ENCODE data around the gene RHOG. TPM values are rescaled to one million over a fixed set of nuclear protein-coding genes. Genes with fewer than 3 reads are reported as not detected.
"Not testable (repeated sequence)": the region's sequence is repeated elsewhere in the genome, so short reads cannot be mapped to it uniquely, and the experiment has no call there.

The RHOG gene
- total and polyA plus RNA-seq, 4 experiments from 2014 or later, result 99.4 to 228 (median 114) TPM

DNA sequence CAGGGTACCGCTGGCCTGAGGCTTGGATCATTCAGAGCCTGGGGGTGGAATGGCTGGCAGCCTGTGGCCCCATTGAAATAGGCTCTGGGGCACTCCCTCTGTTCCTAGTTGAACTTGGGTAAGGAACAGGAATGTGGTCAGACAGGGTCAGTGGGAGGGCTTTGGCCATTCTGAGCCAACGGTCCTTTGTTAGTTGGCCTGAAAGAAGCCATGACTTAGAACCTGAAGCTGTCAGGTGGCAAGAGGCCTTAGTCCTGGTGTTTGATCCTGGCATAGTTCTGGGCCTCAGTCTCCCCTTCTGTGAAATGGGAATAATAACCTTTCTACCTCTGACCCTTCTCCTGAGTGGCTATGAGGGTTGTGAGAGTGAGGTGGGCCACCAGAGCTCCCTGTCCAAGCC lies 24.1 kb downstream of the RHOG start:
- no peaks in the 10 kb centered on the region for H3K27me3 Mint-ChIP-seq
- ChIA-PET CTCF (ENCODE audit: partially characterized antibody) (no interaction called here), POLR2A (ENCODE audit: partially characterized antibody) (interaction anchor here (3.0 to 12.0 kb wide), 2 partner anchors 8 to 21 kb away, joined by 8 to 221 read pairs; partner anchors contain the start of genes PGAP2 and RHOG)
- H3K36me3 ChIP-seq (ENCODE audit: insufficient read depth, low read length), result no peaks in the 10 kb centered on the region
- no peaks in the 10 kb centered on the region for H3K4me1 Mint-ChIP-seq
- H3K9me3 ChIP-seq (ENCODE audit: control insufficient read depth in 1 of 2, low read length in 2 of 2), result no peaks in the 10 kb centered on the region
- no peak overlapping the region for H3K4me3 ChIP-seq (ENCODE audit: low read length in 2 of 2)
- H3K36me3 Mint-ChIP-seq, result no peaks in the 10 kb centered on the region
- intact Hi-C loops (cut with micrococcal nuclease), result no loop called here
- H3K4me3 Mint-ChIP-seq, result no peak overlapping the region
- H3K27ac ChIP-seq (ENCODE audit: low read depth, low read length), result no peak overlapping the region
- DNase-seq, result no peak
- H3K27me3 ChIP-seq (ENCODE audit: insufficient read depth, low read length), result no peaks in the 10 kb centered on the region
- H3K4me1 ChIP-seq (ENCODE audit: insufficient read depth, low read length), result no peaks in the 10 kb centered on the region
- H3K27ac Mint-ChIP-seq, result no peak overlapping the region
- no peaks in the 10 kb centered on the region for H3K9me3 Mint-ChIP-seq

DNA sequence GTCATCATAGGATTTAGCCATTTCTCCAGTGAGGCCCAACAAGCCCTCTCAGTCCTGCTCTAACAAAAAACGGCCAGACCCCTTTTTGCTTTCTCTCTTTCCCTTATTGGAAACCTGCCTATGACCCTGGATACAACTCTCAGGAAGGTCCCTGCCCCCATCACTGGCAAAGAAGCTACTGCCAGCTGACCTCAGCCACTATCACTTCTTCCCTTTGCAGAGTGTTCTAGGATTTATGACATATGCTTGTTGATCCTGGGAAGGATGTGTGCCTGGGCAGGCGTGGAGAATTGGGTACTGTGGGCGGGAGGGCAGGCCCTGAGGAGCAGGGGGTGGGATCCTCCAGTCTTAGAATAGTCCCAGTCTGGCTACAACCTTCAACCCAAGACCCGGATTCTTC lies 24.9 kb downstream of the RHOG start:
- H3K36me3 ChIP-seq (ENCODE audit: insufficient read depth, low read length), result no peaks in the 10 kb centered on the region
- intact Hi-C loops (cut with micrococcal nuclease), result no loop called here
- no peak overlapping the region for H3K27ac Mint-ChIP-seq
- no peak for DNase-seq
- no peaks in the 10 kb centered on the region for H3K4me1 Mint-ChIP-seq
- no peak overlapping the region for H3K27ac ChIP-seq (ENCODE audit: low read depth, low read length)
- no peak overlapping the region for H3K4me3 ChIP-seq (ENCODE audit: low read length in 2 of 2)
- H3K27me3 Mint-ChIP-seq, result no peaks in the 10 kb centered on the region
- no peaks in the 10 kb centered on the region for H3K4me1 ChIP-seq (ENCODE audit: insufficient read depth, low read length)
- no peak overlapping the region for H3K4me3 Mint-ChIP-seq
- no peaks in the 10 kb centered on the region for H3K27me3 ChIP-seq (ENCODE audit: insufficient read depth, low read length)
- no peaks in the 10 kb centered on the region for H3K36me3 Mint-ChIP-seq
- H3K9me3 Mint-ChIP-seq, result no peaks in the 10 kb centered on the region
- H3K9me3 ChIP-seq (ENCODE audit: control insufficient read depth in 1 of 2, low read length in 2 of 2), result no peaks in the 10 kb centered on the region
- POLR2A ChIA-PET (ENCODE audit: partially characterized antibody), result interaction anchor here (12.0 kb wide), 1 partner anchor 21 kb away, joined by 221 read pairs; the partner anchor contains the start of gene RHOG
- CTCF ChIA-PET (ENCODE audit: partially characterized antibody), result no interaction called here

DNA sequence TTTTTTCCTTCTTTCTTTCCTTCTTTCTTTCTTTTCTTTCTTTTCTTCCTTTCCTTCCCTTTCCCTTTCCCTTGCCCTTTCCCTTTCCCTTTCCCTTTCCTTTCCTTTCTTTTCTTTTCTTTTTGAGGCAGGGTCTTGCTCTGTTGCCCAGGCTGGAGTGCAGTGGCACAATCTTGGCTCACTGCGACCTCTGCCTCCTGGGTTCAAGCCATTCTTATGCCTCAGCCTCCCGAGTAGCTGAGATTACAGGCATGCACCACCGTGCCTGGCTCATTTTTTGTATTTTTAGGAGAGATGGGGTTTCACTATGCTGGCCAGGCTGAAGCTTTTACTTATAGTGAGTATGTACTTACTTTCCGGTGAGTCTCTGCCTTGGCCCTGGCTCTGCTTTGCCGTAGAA lies 25.9 kb downstream of the RHOG start:
- H3K27me3 Mint-ChIP-seq; H3K27ac Mint-ChIP-seq; H3K4me3 Mint-ChIP-seq; H3K36me3 Mint-ChIP-seq; H3K4me3 ChIP-seq (ENCODE audit: low read length in 2 of 2); H3K27ac ChIP-seq (ENCODE audit: low read depth, low read length); H3K9me3 Mint-ChIP-seq; H3K4me1 ChIP-seq (ENCODE audit: insufficient read depth, low read length); intact Hi-C loops (cut with micrococcal nuclease); POLR2A ChIA-PET (ENCODE audit: partially characterized antibody); H3K36me3 ChIP-seq (ENCODE audit: insufficient read depth, low read length); H3K27me3 ChIP-seq (ENCODE audit: insufficient read depth, low read length); CTCF ChIA-PET (ENCODE audit: partially characterized antibody); H3K9me3 ChIP-seq (ENCODE audit: control insufficient read depth in 1 of 2, low read length in 2 of 2); H3K4me1 Mint-ChIP-seq; DNase-seq: not testable (repeated sequence)

DNA sequence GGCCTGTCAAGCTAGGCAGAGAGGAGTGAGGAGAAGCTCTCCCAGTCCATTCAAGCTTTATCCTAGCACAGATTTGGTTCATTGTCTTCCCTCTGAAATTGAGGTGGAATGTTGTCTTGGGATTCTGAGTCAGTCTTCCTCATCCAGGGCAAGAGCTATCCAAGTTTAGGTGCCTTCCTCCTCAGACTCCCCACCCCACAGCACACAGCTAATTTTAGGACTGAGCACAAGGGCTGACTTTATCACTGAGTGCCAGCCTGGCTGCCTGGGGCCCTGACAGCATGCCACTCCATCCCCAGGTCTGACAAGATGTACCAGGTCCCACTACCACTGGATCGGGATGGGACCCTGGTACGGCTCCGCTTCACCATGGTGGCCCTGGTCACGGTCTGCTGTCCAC lies 29.8 kb downstream of the RHOG start:
- H3K27me3 ChIP-seq (ENCODE audit: insufficient read depth, low read length), result no peaks in the 10 kb centered on the region
- no peaks in the 10 kb centered on the region for H3K36me3 ChIP-seq (ENCODE audit: insufficient read depth, low read length)
- Mint-ChIP-seq H3K27ac (peak overlapping the region in 1 of 7 donors; percentile 66), H3K4me3 (no peak overlapping the region), H3K27me3 (no peaks in the 10 kb centered on the region), H3K36me3 (peaks cover 0 to 4% of the 10 kb centered on the region in 2 donors), H3K9me3 (no peaks in the 10 kb centered on the region), H3K4me1 (peaks cover 6 to 18% (median 14%) of the 10 kb centered on the region in 4 donors)
- CTCF ChIA-PET (ENCODE audit: partially characterized antibody), result interaction anchor here (0.8 to 4.7 kb wide), 6 partner anchors 8 to 262 kb away, joined by 3 to 39 read pairs (median 6); partner anchors contain the start of gene RHOG
- H3K9me3 ChIP-seq (ENCODE audit: control insufficient read depth in 1 of 2, low read length in 2 of 2), result no peaks in the 10 kb centered on the region
- intact Hi-C loops (cut with micrococcal nuclease), result no loop called here
- POLR2A ChIA-PET (ENCODE audit: partially characterized antibody), result interaction anchor here (0.8 to 5.3 kb wide), 3 partner anchors 14 to 27 kb away, joined by 4 to 109 read pairs (median 67); partner anchors contain the start of genes NUP98 and RHOG
- H3K4me1 ChIP-seq (ENCODE audit: insufficient read depth, low read length), result peaks cover 10% of the 10 kb centered on the region
- no peak overlapping the region for H3K4me3 ChIP-seq (ENCODE audit: low read length in 2 of 2)
- DNase-seq, result no peak
- no peak overlapping the region for H3K27ac ChIP-seq (ENCODE audit: low read depth, low read length)

DNA sequence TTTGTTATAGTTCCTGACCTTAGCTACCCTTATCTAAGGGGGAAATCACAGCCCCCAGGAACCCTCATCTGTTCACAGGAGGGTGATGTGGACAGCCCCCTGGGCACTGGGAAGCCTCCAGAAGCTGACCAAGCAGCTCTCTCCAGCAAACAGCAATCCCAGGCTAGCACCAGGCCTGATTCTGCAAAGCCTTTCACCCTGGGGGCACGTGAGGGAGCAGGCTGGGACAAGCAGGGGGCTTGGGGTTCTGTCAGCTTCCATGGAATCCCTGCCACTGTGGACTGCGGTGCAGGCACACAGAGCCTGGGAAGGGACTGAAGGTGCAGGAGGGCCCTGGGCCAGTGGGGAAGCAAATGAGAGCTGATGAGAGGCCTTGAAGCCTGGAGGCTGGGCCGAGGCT lies 30.3 kb downstream of the RHOG start:
- Mint-ChIP-seq H3K36me3 (peaks cover 0 to 4% of the 10 kb centered on the region in 2 donors), H3K9me3 (no peaks in the 10 kb centered on the region), H3K27me3 (no peaks in the 10 kb centered on the region), H3K4me3 (no peak overlapping the region), H3K27ac (no peak overlapping the region), H3K4me1 (peaks cover 6 to 18% (median 14%) of the 10 kb centered on the region in 4 donors)
- H3K4me3 ChIP-seq (ENCODE audit: low read length in 2 of 2), result no peak overlapping the region
- DNase-seq, result no peak
- intact Hi-C loops (cut with micrococcal nuclease), result no loop called here
- ChIA-PET CTCF (ENCODE audit: partially characterized antibody) (interaction anchor here (0.8 to 4.7 kb wide), 9 partner anchors 9 to 262 kb away, joined by 3 to 39 read pairs (median 8); partner anchors contain the start of gene RHOG), POLR2A (ENCODE audit: partially characterized antibody) (interaction anchor here (0.8 to 5.3 kb wide), 4 partner anchors 13 to 44 kb away, joined by 4 to 109 read pairs (median 47); partner anchors contain the start of genes NUP98, RHOG and STIM1)
- no peaks in the 10 kb centered on the region for H3K27me3 ChIP-seq (ENCODE audit: insufficient read depth, low read length)
- H3K36me3 ChIP-seq (ENCODE audit: insufficient read depth, low read length), result no peaks in the 10 kb centered on the region
- no peak overlapping the region for H3K27ac ChIP-seq (ENCODE audit: low read depth, low read length)
- peaks cover 10% of the 10 kb centered on the region for H3K4me1 ChIP-seq (ENCODE audit: insufficient read depth, low read length)
- H3K9me3 ChIP-seq (ENCODE audit: control insufficient read depth in 1 of 2, low read length in 2 of 2), result no peaks in the 10 kb centered on the region

DNA sequence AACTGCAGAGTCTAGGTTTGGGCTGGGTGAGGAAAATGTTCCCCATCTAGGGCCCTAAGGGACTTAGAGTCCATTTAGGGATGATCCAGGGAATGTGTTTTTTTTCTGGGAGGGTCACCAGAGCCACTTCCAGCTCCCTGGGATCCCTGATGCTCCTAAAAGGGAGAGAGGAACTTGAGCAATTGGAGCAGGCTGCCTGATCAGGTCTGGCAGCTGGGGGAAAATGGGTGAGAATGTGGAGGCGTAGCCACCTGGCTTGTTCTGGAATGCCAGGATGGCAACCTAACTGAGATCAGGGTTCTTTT lies 31.2 kb downstream of the RHOG start:
- no peaks in the 10 kb centered on the region for H3K36me3 ChIP-seq (ENCODE audit: insufficient read depth, low read length)
- Mint-ChIP-seq H3K36me3 (peaks cover 0 to 4% of the 10 kb centered on the region in 2 donors), H3K27me3 (no peaks in the 10 kb centered on the region), H3K4me3 (peak overlapping the region in 1 of 8 donors; percentile 13), H3K27ac (peak overlapping the region in 2 of 7 donors; percentile 62 to 80), H3K4me1 (peaks cover 6 to 18% (median 14%) of the 10 kb centered on the region in 4 donors), H3K9me3 (no peaks in the 10 kb centered on the region)
- POLR2A ChIA-PET (ENCODE audit: partially characterized antibody), result interaction anchor here (0.6 to 5.3 kb wide), 7 partner anchors 12 to 45 kb away, joined by 3 to 109 read pairs (median 12); partner anchors contain the start of genes NUP98, RHOG and STIM1
- H3K4me1 ChIP-seq (ENCODE audit: insufficient read depth, low read length), result peaks cover 10% of the 10 kb centered on the region
- no peak overlapping the region for H3K4me3 ChIP-seq (ENCODE audit: low read length in 2 of 2)
- no peak for DNase-seq
- H3K9me3 ChIP-seq (ENCODE audit: control insufficient read depth in 1 of 2, low read length in 2 of 2), result no peaks in the 10 kb centered on the region
- no peak overlapping the region for H3K27ac ChIP-seq (ENCODE audit: low read depth, low read length)
- intact Hi-C loops (cut with micrococcal nuclease), result loop anchor here (1.0 to 5.0 kb wide), 3 partner anchors 24 to 107 kb away; no protein-coding TSS in a partner anchor
- CTCF ChIA-PET (ENCODE audit: partially characterized antibody), result interaction anchor here (0.9 to 4.7 kb wide), 24 partner anchors 10 to 263 kb away, joined by 3 to 39 read pairs (median 9); partner anchors contain the start of genes NUP98, RHOG and STIM1
- H3K27me3 ChIP-seq (ENCODE audit: insufficient read depth, low read length), result no peaks in the 10 kb centered on the region

DNA sequence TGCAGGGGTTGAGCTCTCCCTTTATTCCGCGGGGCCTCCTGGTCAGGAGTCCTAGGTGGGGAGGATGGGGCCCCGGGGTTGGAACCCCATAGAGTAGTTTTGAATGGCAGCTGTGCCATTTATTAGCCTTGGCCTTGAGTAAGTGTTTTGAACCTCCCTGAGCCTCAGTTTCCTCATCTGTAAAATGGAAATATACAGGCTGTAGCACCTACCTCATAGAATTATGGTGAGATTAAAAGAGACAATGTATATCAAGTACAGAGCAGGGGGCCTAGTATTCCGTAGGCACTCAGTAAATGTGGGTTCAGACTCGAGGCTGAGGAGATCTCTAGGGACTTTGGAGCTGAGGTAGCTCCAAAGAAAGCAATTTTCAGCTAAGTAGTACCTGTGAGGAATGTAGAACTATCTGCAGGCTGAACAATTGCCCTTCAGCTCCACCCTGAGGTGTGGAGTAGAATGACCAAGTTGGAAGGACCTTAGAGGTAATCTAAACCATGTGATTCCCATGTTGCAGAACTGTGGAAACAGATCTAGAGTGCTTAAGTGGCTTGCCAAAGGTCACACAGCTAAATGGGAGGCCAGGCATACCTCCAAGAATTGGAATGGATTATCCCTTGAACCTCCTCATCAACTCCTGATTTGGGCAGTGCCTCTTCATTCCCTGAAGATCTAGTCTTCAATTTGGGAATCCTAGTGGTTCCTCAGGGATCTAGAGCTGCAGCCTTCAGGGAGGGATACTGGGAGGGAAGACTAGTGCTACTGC lies 31.7 kb downstream of the RHOG start:
- Mint-ChIP-seq H3K9me3 (no peaks in the 10 kb centered on the region), H3K36me3 (peaks cover 0 to 4% of the 10 kb centered on the region in 2 donors), H3K4me3 (peak overlapping the region; percentile 84 to 99 (median 90)), H3K27me3 (no peaks in the 10 kb centered on the region), H3K27ac (peak overlapping the region; percentile 70 to 86 (median 85)), H3K4me1 (peaks cover 6 to 18% (median 14%) of the 10 kb centered on the region in 4 donors)
- H3K9me3 ChIP-seq (ENCODE audit: control insufficient read depth in 1 of 2, low read length in 2 of 2), result no peaks in the 10 kb centered on the region
- POLR2A ChIA-PET (ENCODE audit: partially characterized antibody), result interaction anchor here (0.5 to 5.3 kb wide), 15 partner anchors 9 to 264 kb away, joined by 3 to 109 read pairs (median 5); partner anchors contain the start of genes NUP98, RHOG and STIM1
- intact Hi-C loops (cut with micrococcal nuclease), result loop anchor here (1.0 to 5.0 kb wide), 5 partner anchors 12 to 107 kb away; partner anchors contain the start of gene NUP98
- H3K4me3 ChIP-seq (ENCODE audit: low read length in 2 of 2), result peak overlapping the region; percentile 81 to 85
- H3K36me3 ChIP-seq (ENCODE audit: insufficient read depth, low read length), result no peaks in the 10 kb centered on the region
- CTCF ChIA-PET (ENCODE audit: partially characterized antibody), result interaction anchor here (0.6 to 4.7 kb wide), 36 partner anchors 10 to 264 kb away, joined by 3 to 39 read pairs (median 4); partner anchors contain the start of genes NUP98, RHOG and STIM1
- peak; percentile 59 to 74 (median 64) for DNase-seq
- peak overlapping the region; percentile 68 for H3K27ac ChIP-seq (ENCODE audit: low read depth, low read length)
- H3K27me3 ChIP-seq (ENCODE audit: insufficient read depth, low read length), result no peaks in the 10 kb centered on the region
- peaks cover 10% of the 10 kb centered on the region for H3K4me1 ChIP-seq (ENCODE audit: insufficient read depth, low read length)
